Fibroblast of lung (primary cell): ENCODE data around the gene GAL3ST2. TPM values are rescaled to one million over a fixed set of nuclear protein-coding genes. Genes with fewer than 3 reads are reported as not detected.

Experiments used
- DNase-seq, 2 donors: peaks; one replicate each; pipeline versions ENCODE4 v3.0.0 to v3.0.0-alpha.2; 2010; ENCODE audit warnings: low read depth in 2 of 2
- H2AFZ ChIP-seq: 2 replicates; pipeline ENCODE4 v1.5.1; 2012; ENCODE audit warnings: low read length, control low read depth, inconsistent platforms
- H3K27ac ChIP-seq: 2 replicates; pipeline ENCODE4 v1.5.1; 2011; ENCODE audit warnings: low read length, control low read depth; ENCODE audit not compliant: insufficient read depth
- H3K27me3 ChIP-seq: 2 replicates; pipeline ENCODE4 v1.5.1; 2011; ENCODE audit warnings: mild to moderate bottlenecking, low read length; ENCODE audit not compliant: control insufficient read depth, insufficient read depth
- H3K36me3 ChIP-seq: 2 replicates; pipeline ENCODE4 v1.5.1; 2011; ENCODE audit warnings: low read length; ENCODE audit not compliant: control insufficient read depth, insufficient read depth
- H3K4me1 ChIP-seq: 2 replicates; pipeline ENCODE4 v1.5.1; 2011; ENCODE audit warnings: low read length; ENCODE audit not compliant: control insufficient read depth, insufficient read depth; ENCODE audit errors: extremely low read depth
- H3K4me2 ChIP-seq: 2 replicates; pipeline ENCODE4 v1.5.1; 2011; ENCODE audit warnings: low read length, control low read depth; ENCODE audit not compliant: insufficient read depth; ENCODE audit errors: extremely low read depth
- H3K4me3 ChIP-seq, 4 experiments: fragments of 200-600 bp in 1 of 4; sonication (generic) in 1 of 4; replicated peaks in 1 of 4; 2 replicates each; pipeline ENCODE4 v1.5.1; 2011 to 2016; ENCODE audit warnings: low read length in 4 of 4, low read depth in 3 of 4, mild to moderate bottlenecking in 3 of 4, control low read depth in 2 of 4, inconsistent platforms in 1 of 4, mixed read lengths in 1 of 4; ENCODE audit not compliant: insufficient read depth in 1 of 4; ENCODE audit errors: control extremely low read depth in 1 of 4
- H3K79me2 ChIP-seq: 2 replicates; pipeline ENCODE4 v1.5.1; 2012; ENCODE audit warnings: mild to moderate bottlenecking, low read length, inconsistent platforms; ENCODE audit not compliant: control insufficient read depth, insufficient read depth
- H3K9ac ChIP-seq: 2 replicates; pipeline ENCODE4 v1.5.1; 2011; ENCODE audit warnings: mild to moderate bottlenecking, low read length, control low read depth; ENCODE audit not compliant: insufficient read depth
- H3K9me3 ChIP-seq: 2 replicates; pipeline ENCODE4 v1.5.1; 2012; ENCODE audit warnings: low read depth, low read length; ENCODE audit not compliant: control insufficient read depth, insufficient read depth
- H4K20me1 ChIP-seq: 2 replicates; pipeline ENCODE4 v1.5.1; 2011; ENCODE audit warnings: low read length; ENCODE audit not compliant: control insufficient read depth, insufficient read depth; ENCODE audit errors: extremely low read depth
- CTCF ChIP-seq, 2 donors: IDR thresholded peaks in 1 of 2; conservative IDR thresholded peaks in 1 of 2; 1 replicate in 1 of 2; 2 replicates in 1 of 2; pipeline ENCODE4 v1.5.1; 2011 to 2012; ENCODE audit warnings: low read length in 2 of 2, control low read depth in 1 of 2, inconsistent platforms in 1 of 2, low read depth in 1 of 2, mild to moderate bottlenecking in 1 of 2
- EZH2 ChIP-seq: IDR thresholded peaks from 2 replicates; pipeline ENCODE4 v1.5.1; 2012; ENCODE audit warnings: low read length, control low read depth, mild to moderate bottlenecking; ENCODE audit errors: missing control alignments
- polyA plus RNA-seq, 2 donors: library from polyadenylated mRNA; depleted of rRNA in 1 of 2; stranded (reverse) in 1 of 2; unstranded in 1 of 2; fragments of >200 nt; gene quantifications; 2 replicates each; pipeline ENCODE4 v1.2.1, GENCODE V29; 2011 to 2012; ENCODE audit warnings: missing spikeins in 1 of 2
- total RNA-seq: library from RNA; depleted of rRNA; stranded (reverse); fragments of >200 nt; gene quantifications from 2 replicates; pipeline ENCODE4 v1.2.1, GENCODE V29; 2014

Gene GAL3ST2
- total and polyA plus RNA-seq, 2 donors (not counting 1 experiment from before 2014, with no cell fraction given): 0.17 TPM; not detected in 1

- H3K4me2 ChIP-seq: no peak overlapping the region
- H3K27me3 ChIP-seq: no peaks in the 10 kb centered on the region
- no peak overlapping the region for H3K27ac ChIP-seq
- no peaks in the 10 kb centered on the region for H3K4me1 ChIP-seq
- H2AFZ ChIP-seq: no peak overlapping the region
- TF ChIP-seq CTCF (conservative IDR thresholded peaks at IDR 0.05 in 1 of 2, IDR thresholded peaks at IDR 0.05 in 1 of 2; ENCODE audit: low read depth in 1 of 2, low read length in 2 of 2) (no peak), EZH2 (no peak)
- no peak for DNase-seq
- H3K79me2 ChIP-seq: no peaks in the 10 kb centered on the region
- H3K4me3 ChIP-seq: no peak overlapping the region
- no peaks in the 10 kb centered on the region for H4K20me1 ChIP-seq
- peaks cover 8% of the 10 kb centered on the region for H3K36me3 ChIP-seq
- H3K9me3 ChIP-seq: no peaks in the 10 kb centered on the region
- no peak overlapping the region for H3K9ac ChIP-seq
These were observed 33.0 kb upstream of the GAL3ST2 start for GRCh38 chr2:241743620-241744019.

- H3K36me3 ChIP-seq: peaks cover 11% of the 10 kb centered on the region
- H3K27me3 ChIP-seq: no peaks in the 10 kb centered on the region
- no peaks in the 10 kb centered on the region for H4K20me1 ChIP-seq
- H3K4me1 ChIP-seq: no peaks in the 10 kb centered on the region
- DNase-seq: no peak
- H3K27ac ChIP-seq: no peak overlapping the region
- H3K4me3 ChIP-seq: no peak overlapping the region
- H2AFZ ChIP-seq: no peak overlapping the region
- TF ChIP-seq EZH2: no peak
- no peak for TF ChIP-seq CTCF (conservative IDR thresholded peaks at IDR 0.05 in 1 of 2, IDR thresholded peaks at IDR 0.05 in 1 of 2; ENCODE audit: low read depth in 1 of 2, low read length in 2 of 2)
- H3K4me2 ChIP-seq: no peak overlapping the region
- H3K9me3 ChIP-seq: no peaks in the 10 kb centered on the region
- H3K79me2 ChIP-seq: no peaks in the 10 kb centered on the region
- no peak overlapping the region for H3K9ac ChIP-seq
These were observed 32.4 kb upstream of the GAL3ST2 start for GRCh38 chr2:241744028-241744754.

- DNase-seq: no peak
- Histone ChIP-seq H3K27me3 (no peaks in the 10 kb centered on the region), H3K27ac (no peak overlapping the region), H3K9ac (no peak overlapping the region), H2AFZ (no peak overlapping the region), H3K4me3 (no peak overlapping the region), H3K36me3 (peaks cover 13% of the 10 kb centered on the region), H3K4me2 (no peak overlapping the region), H3K79me2 (no peaks in the 10 kb centered on the region), H4K20me1 (no peaks in the 10 kb centered on the region), H3K4me1 (no peaks in the 10 kb centered on the region), H3K9me3 (no peaks in the 10 kb centered on the region)
- TF ChIP-seq CTCF (conservative IDR thresholded peaks at IDR 0.05 in 1 of 2, IDR thresholded peaks at IDR 0.05 in 1 of 2; ENCODE audit: low read depth in 1 of 2, low read length in 2 of 2) (no peak), EZH2 (no peak)
These were observed 31.3 kb upstream of the GAL3ST2 start for GRCh38 chr2:241745276-241745675.
